Fibroblast of lung (primary cell): ENCODE results near the gene CDO1. TPM values are rescaled to one million over a fixed set of nuclear protein-coding genes. Genes with fewer than 3 reads are reported as not detected.
A peak's percentile ranks its signal among the peaks of the same experiment; 100 is the strongest.
"Not testable (repeated sequence)": the region's sequence is repeated elsewhere in the genome, so short reads cannot be mapped to it uniquely, and the experiment has no call there.

Source experiments
- DNase-seq, 2 donors: peaks; one replicate each; pipeline versions ENCODE4 v3.0.0 to v3.0.0-alpha.2; 2010; ENCODE audit warnings: low read depth in 2 of 2
- H2AFZ ChIP-seq: 2 replicates; pipeline ENCODE4 v1.5.1; 2012; ENCODE audit warnings: low read length, control low read depth, inconsistent platforms
- H3K27ac ChIP-seq: 2 replicates; pipeline ENCODE4 v1.5.1; 2011; ENCODE audit warnings: low read length, control low read depth; ENCODE audit not compliant: insufficient read depth
- H3K27me3 ChIP-seq: 2 replicates; pipeline ENCODE4 v1.5.1; 2011; ENCODE audit warnings: mild to moderate bottlenecking, low read length; ENCODE audit not compliant: control insufficient read depth, insufficient read depth
- H3K36me3 ChIP-seq: 2 replicates; pipeline ENCODE4 v1.5.1; 2011; ENCODE audit warnings: low read length; ENCODE audit not compliant: control insufficient read depth, insufficient read depth
- H3K4me1 ChIP-seq: 2 replicates; pipeline ENCODE4 v1.5.1; 2011; ENCODE audit warnings: low read length; ENCODE audit not compliant: control insufficient read depth, insufficient read depth; ENCODE audit errors: extremely low read depth
- H3K4me2 ChIP-seq: 2 replicates; pipeline ENCODE4 v1.5.1; 2011; ENCODE audit warnings: low read length, control low read depth; ENCODE audit not compliant: insufficient read depth; ENCODE audit errors: extremely low read depth
- H3K4me3 ChIP-seq, 4 experiments: fragments of 200-600 bp in 1 of 4; sonication (generic) in 1 of 4; replicated peaks in 1 of 4; 2 replicates each; pipeline ENCODE4 v1.5.1; 2011 to 2016; ENCODE audit warnings: low read length in 4 of 4, low read depth in 3 of 4, mild to moderate bottlenecking in 3 of 4, control low read depth in 2 of 4, inconsistent platforms in 1 of 4, mixed read lengths in 1 of 4; ENCODE audit not compliant: insufficient read depth in 1 of 4; ENCODE audit errors: control extremely low read depth in 1 of 4
- H3K79me2 ChIP-seq: 2 replicates; pipeline ENCODE4 v1.5.1; 2012; ENCODE audit warnings: mild to moderate bottlenecking, low read length, inconsistent platforms; ENCODE audit not compliant: control insufficient read depth, insufficient read depth
- H3K9ac ChIP-seq: 2 replicates; pipeline ENCODE4 v1.5.1; 2011; ENCODE audit warnings: mild to moderate bottlenecking, low read length, control low read depth; ENCODE audit not compliant: insufficient read depth
- H3K9me3 ChIP-seq: 2 replicates; pipeline ENCODE4 v1.5.1; 2012; ENCODE audit warnings: low read depth, low read length; ENCODE audit not compliant: control insufficient read depth, insufficient read depth
- H4K20me1 ChIP-seq: 2 replicates; pipeline ENCODE4 v1.5.1; 2011; ENCODE audit warnings: low read length; ENCODE audit not compliant: control insufficient read depth, insufficient read depth; ENCODE audit errors: extremely low read depth
- CTCF ChIP-seq, 2 donors: IDR thresholded peaks in 1 of 2; conservative IDR thresholded peaks in 1 of 2; 1 replicate in 1 of 2; 2 replicates in 1 of 2; pipeline ENCODE4 v1.5.1; 2011 to 2012; ENCODE audit warnings: low read length in 2 of 2, control low read depth in 1 of 2, inconsistent platforms in 1 of 2, low read depth in 1 of 2, mild to moderate bottlenecking in 1 of 2
- EZH2 ChIP-seq: IDR thresholded peaks from 2 replicates; pipeline ENCODE4 v1.5.1; 2012; ENCODE audit warnings: low read length, control low read depth, mild to moderate bottlenecking; ENCODE audit errors: missing control alignments
- polyA plus RNA-seq, 2 donors: library from polyadenylated mRNA; depleted of rRNA in 1 of 2; stranded (reverse) in 1 of 2; unstranded in 1 of 2; fragments of >200 nt; gene quantifications; 2 replicates each; pipeline ENCODE4 v1.2.1, GENCODE V29; 2011 to 2012; ENCODE audit warnings: missing spikeins in 1 of 2
- total RNA-seq: library from RNA; depleted of rRNA; stranded (reverse); fragments of >200 nt; gene quantifications from 2 replicates; pipeline ENCODE4 v1.2.1, GENCODE V29; 2014

The CDO1 gene
- total and polyA plus RNA-seq, 2 donors (not counting 1 experiment from before 2014, with no cell fraction given), result 0.85 to 6.9 TPM

- Histone ChIP-seq H3K27me3 (no peaks in the 10 kb centered on the region), H3K4me2 (no peak overlapping the region), H3K36me3 (peaks cover 3% of the 10 kb centered on the region), H3K4me3 (no peak overlapping the region), H3K4me1 (no peaks in the 10 kb centered on the region), H3K27ac (no peak overlapping the region), H3K9me3 (no peaks in the 10 kb centered on the region), H4K20me1 (no peaks in the 10 kb centered on the region), H3K9ac (no peak overlapping the region), H3K79me2 (no peaks in the 10 kb centered on the region), H2AFZ (no peak overlapping the region)
- TF ChIP-seq CTCF (conservative IDR thresholded peaks at IDR 0.05 in 1 of 2, IDR thresholded peaks at IDR 0.05 in 1 of 2; ENCODE audit: low read depth in 1 of 2, low read length in 2 of 2) (peak; percentile 78 to 82), EZH2 (no peak)
- peak; percentile 18 to 58 for DNase-seq
Measured at GRCh38 chr5:115831163-115831768, 14.8 kb upstream of the CDO1 start.

GRCh38 chr5:115829913-115830312 lies 13.5 kb upstream of the CDO1 start:
- TF ChIP-seq CTCF (conservative IDR thresholded peaks at IDR 0.05 in 1 of 2, IDR thresholded peaks at IDR 0.05 in 1 of 2; ENCODE audit: low read depth in 1 of 2, low read length in 2 of 2) (no peak), EZH2 (no peak)
- Histone ChIP-seq H3K4me2 (no peak overlapping the region), H3K4me3 (no peak overlapping the region), H3K27ac (no peak overlapping the region), H3K36me3 (no peaks in the 10 kb centered on the region), H4K20me1 (no peaks in the 10 kb centered on the region), H3K79me2 (no peaks in the 10 kb centered on the region), H3K4me1 (no peaks in the 10 kb centered on the region), H3K9ac (no peak overlapping the region), H2AFZ (no peak overlapping the region), H3K9me3 (no peaks in the 10 kb centered on the region), H3K27me3 (no peaks in the 10 kb centered on the region)
- DNase-seq, result no peak

GRCh38 chr5:115825948-115826347 lies 9.5 kb upstream of the CDO1 start:
- no peak overlapping the region for H3K4me3 ChIP-seq
- no peak for DNase-seq
- no peak overlapping the region for H3K9ac ChIP-seq
- no peak overlapping the region for H3K27ac ChIP-seq
- H3K36me3 ChIP-seq, result no peaks in the 10 kb centered on the region
- no peaks in the 10 kb centered on the region for H4K20me1 ChIP-seq
- no peaks in the 10 kb centered on the region for H3K27me3 ChIP-seq
- H3K4me1 ChIP-seq, result no peaks in the 10 kb centered on the region
- no peaks in the 10 kb centered on the region for H3K9me3 ChIP-seq
- no peak overlapping the region for H3K4me2 ChIP-seq
- no peaks in the 10 kb centered on the region for H3K79me2 ChIP-seq
- TF ChIP-seq CTCF (conservative IDR thresholded peaks at IDR 0.05 in 1 of 2, IDR thresholded peaks at IDR 0.05 in 1 of 2; ENCODE audit: low read depth in 1 of 2, low read length in 2 of 2) (no peak), EZH2 (no peak)
- H2AFZ ChIP-seq, result no peak overlapping the region

GRCh38 chr5:115824983-115825382 lies 8.5 kb upstream of the CDO1 start:
- H3K9ac ChIP-seq, DNase-seq, H4K20me1 ChIP-seq, H3K79me2 ChIP-seq, H3K27me3 ChIP-seq, H3K27ac ChIP-seq, H3K9me3 ChIP-seq, H3K36me3 ChIP-seq, H2AFZ ChIP-seq, H3K4me3 ChIP-seq, H3K4me1 ChIP-seq, H3K4me2 ChIP-seq: not testable (repeated sequence)
